Measurements from ENCODE around the gene TMEM131. TPM values are rescaled to one million over a fixed set of nuclear protein-coding genes. Genes with fewer than 3 reads are reported as not detected.

Gene TMEM131
- total and polyA plus RNA-seq, 2 experiments from 2014 or later: 9.2 to 22.7 TPM

DNA sequence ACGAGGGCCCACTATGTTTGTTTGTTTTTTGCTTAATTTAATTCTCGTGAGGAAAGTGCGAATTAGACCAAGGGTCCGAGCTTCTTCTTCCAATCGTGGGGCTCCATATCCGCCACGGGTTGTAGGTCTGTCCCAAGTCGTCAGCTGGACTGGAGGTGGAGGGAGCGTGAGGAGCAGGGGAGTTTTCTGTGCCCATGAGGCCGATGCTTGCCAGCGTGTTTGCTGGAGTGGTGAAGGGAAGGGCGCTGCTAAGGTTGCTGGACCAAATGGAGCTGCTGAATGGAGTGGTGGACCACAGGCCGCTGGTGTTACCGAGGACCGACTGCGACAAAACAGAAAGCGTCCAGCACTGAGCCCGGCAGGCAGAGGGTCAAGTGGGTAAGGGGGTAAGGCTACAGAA, 238.7 kb downstream of the TMEM131 start (continued):
- TF ChIP-seq, protein P1, sequence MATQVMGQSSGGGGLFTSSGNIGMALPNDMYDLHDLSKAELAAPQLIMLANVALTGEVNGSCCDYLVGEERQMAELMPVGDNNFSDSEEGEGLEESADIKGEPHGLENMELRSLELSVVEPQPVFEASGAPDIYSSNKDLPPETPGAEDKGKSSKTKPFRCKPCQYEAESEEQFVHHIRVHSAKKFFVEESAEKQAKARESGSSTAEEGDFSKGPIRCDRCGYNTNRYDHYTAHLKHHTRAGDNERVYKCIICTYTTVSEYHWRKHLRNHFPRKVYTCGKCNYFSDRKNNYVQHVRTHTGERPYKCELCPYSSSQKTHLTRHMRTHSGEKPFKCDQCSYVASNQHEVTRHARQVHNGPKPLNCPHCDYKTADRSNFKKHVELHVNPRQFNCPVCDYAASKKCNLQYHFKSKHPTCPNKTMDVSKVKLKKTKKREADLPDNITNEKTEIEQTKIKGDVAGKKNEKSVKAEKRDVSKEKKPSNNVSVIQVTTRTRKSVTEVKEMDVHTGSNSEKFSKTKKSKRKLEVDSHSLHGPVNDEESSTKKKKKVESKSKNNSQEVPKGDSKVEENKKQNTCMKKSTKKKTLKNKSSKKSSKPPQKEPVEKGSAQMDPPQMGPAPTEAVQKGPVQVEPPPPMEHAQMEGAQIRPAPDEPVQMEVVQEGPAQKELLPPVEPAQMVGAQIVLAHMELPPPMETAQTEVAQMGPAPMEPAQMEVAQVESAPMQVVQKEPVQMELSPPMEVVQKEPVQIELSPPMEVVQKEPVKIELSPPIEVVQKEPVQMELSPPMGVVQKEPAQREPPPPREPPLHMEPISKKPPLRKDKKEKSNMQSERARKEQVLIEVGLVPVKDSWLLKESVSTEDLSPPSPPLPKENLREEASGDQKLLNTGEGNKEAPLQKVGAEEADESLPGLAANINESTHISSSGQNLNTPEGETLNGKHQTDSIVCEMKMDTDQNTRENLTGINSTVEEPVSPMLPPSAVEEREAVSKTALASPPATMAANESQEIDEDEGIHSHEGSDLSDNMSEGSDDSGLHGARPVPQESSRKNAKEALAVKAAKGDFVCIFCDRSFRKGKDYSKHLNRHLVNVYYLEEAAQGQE (IDR thresholded peaks at IDR 0.05; ENCODE audit: unreplicated experiment): no peak
- TF ChIP-seq EZH2 (IDR thresholded peaks at IDR 0.05; ENCODE audit: low read depth, unreplicated experiment) (no peak), STAT1 (IDR thresholded peaks at IDR 0.05; ENCODE audit: unreplicated experiment) (no peak), POLR2AphosphoS5 (IDR thresholded peaks at IDR 0.05; ENCODE audit: low read depth) (no peak)

DNA sequence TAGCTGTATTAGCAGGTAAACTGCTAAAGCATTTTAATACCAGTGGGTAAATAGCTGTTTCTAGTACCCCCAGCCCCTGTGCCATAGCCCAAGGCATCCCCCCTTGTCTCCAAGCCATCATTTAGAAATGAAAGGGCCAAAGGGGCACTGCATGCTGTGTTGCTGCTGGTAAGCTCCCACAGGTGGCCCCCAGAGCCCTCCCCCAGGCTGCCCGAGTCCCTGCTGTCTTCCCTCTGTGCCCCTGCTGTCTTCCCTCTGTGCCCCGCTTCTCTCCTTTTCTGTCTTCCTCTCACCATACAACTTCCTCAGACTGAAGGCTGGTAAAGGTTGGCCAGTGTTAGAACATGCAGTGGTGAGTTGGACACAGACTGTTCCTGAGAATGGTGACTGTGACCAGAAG, 240.3 kb downstream of the TMEM131 start:
- no peaks in the 10 kb centered on the region for H4K20me1 ChIP-seq (replicated peaks; ENCODE audit: insufficient read depth)
- H3F3A ChIP-seq (replicated peaks; ENCODE audit: low read depth): no peaks in the 10 kb centered on the region
- peaks cover 7% of the 10 kb centered on the region for H3K27me3 Mint-ChIP-seq (ENCODE audit: insufficient read depth, low read depth, poor library complexity)
- peaks cover 11% of the 10 kb centered on the region; the same call in 2 of the 3 replicates for H3K36me3 Mint-ChIP-seq (ENCODE audit: low read depth)
- H3K27ac Mint-ChIP-seq: no peak overlapping the region
- no peaks in the 10 kb centered on the region for H3K79me2 ChIP-seq (replicated peaks; ENCODE audit: insufficient read depth)
- H3K27ac ChIP-seq (ENCODE audit: low read depth): no peak overlapping the region
- H3K9me3 Mint-ChIP-seq: no peaks in the 10 kb centered on the region
- H3K4me3 Mint-ChIP-seq: no peak overlapping the region
- H2AFZ ChIP-seq: no peak overlapping the region
- ATAC-seq: no peak
- no peaks in the 10 kb centered on the region for H3K36me3 ChIP-seq (ENCODE audit: insufficient read depth)
- no peaks in the 10 kb centered on the region for H3K27me3 ChIP-seq (ENCODE audit: insufficient read depth)
- no peak for DNase-seq (ENCODE audit: low spot score)
- peaks cover 16% of the 10 kb centered on the region for H3K4me1 Mint-ChIP-seq
- no peak overlapping the region for H3K4me3 ChIP-seq
- H3K4me2 ChIP-seq: no peak overlapping the region
- H3K9me2 ChIP-seq (ENCODE audit: insufficient read depth): no peaks in the 10 kb centered on the region
- H3K4me1 ChIP-seq (ENCODE audit: insufficient read depth): peaks cover 13% of the 10 kb centered on the region; the same call in 1 of the 2 replicates
- TF ChIP-seq JUNB (IDR thresholded peaks at IDR 0.05; ENCODE audit: unreplicated experiment) (no peak), ZNF331 (CRISPR knock-in tag; IDR thresholded peaks at IDR 0.05; ENCODE audit: low read depth) (no peak), ZNF114 (CRISPR knock-in tag; IDR thresholded peaks at IDR 0.05) (no peak), POLR2AphosphoS5 (IDR thresholded peaks at IDR 0.05; ENCODE audit: low read depth) (no peak), EZH2phosphoT487 (IDR thresholded peaks at IDR 0.05; ENCODE audit: unreplicated experiment) (no peak), EZH2 (IDR thresholded peaks at IDR 0.05; ENCODE audit: low read depth, unreplicated experiment) (no peak), ETS1 (IDR thresholded peaks at IDR 0.05) (no peak), NANOG (IDR thresholded peaks at IDR 0.05; ENCODE audit: borderline replicate concordance) (no peak)
- TF ChIP-seq, protein P2, sequence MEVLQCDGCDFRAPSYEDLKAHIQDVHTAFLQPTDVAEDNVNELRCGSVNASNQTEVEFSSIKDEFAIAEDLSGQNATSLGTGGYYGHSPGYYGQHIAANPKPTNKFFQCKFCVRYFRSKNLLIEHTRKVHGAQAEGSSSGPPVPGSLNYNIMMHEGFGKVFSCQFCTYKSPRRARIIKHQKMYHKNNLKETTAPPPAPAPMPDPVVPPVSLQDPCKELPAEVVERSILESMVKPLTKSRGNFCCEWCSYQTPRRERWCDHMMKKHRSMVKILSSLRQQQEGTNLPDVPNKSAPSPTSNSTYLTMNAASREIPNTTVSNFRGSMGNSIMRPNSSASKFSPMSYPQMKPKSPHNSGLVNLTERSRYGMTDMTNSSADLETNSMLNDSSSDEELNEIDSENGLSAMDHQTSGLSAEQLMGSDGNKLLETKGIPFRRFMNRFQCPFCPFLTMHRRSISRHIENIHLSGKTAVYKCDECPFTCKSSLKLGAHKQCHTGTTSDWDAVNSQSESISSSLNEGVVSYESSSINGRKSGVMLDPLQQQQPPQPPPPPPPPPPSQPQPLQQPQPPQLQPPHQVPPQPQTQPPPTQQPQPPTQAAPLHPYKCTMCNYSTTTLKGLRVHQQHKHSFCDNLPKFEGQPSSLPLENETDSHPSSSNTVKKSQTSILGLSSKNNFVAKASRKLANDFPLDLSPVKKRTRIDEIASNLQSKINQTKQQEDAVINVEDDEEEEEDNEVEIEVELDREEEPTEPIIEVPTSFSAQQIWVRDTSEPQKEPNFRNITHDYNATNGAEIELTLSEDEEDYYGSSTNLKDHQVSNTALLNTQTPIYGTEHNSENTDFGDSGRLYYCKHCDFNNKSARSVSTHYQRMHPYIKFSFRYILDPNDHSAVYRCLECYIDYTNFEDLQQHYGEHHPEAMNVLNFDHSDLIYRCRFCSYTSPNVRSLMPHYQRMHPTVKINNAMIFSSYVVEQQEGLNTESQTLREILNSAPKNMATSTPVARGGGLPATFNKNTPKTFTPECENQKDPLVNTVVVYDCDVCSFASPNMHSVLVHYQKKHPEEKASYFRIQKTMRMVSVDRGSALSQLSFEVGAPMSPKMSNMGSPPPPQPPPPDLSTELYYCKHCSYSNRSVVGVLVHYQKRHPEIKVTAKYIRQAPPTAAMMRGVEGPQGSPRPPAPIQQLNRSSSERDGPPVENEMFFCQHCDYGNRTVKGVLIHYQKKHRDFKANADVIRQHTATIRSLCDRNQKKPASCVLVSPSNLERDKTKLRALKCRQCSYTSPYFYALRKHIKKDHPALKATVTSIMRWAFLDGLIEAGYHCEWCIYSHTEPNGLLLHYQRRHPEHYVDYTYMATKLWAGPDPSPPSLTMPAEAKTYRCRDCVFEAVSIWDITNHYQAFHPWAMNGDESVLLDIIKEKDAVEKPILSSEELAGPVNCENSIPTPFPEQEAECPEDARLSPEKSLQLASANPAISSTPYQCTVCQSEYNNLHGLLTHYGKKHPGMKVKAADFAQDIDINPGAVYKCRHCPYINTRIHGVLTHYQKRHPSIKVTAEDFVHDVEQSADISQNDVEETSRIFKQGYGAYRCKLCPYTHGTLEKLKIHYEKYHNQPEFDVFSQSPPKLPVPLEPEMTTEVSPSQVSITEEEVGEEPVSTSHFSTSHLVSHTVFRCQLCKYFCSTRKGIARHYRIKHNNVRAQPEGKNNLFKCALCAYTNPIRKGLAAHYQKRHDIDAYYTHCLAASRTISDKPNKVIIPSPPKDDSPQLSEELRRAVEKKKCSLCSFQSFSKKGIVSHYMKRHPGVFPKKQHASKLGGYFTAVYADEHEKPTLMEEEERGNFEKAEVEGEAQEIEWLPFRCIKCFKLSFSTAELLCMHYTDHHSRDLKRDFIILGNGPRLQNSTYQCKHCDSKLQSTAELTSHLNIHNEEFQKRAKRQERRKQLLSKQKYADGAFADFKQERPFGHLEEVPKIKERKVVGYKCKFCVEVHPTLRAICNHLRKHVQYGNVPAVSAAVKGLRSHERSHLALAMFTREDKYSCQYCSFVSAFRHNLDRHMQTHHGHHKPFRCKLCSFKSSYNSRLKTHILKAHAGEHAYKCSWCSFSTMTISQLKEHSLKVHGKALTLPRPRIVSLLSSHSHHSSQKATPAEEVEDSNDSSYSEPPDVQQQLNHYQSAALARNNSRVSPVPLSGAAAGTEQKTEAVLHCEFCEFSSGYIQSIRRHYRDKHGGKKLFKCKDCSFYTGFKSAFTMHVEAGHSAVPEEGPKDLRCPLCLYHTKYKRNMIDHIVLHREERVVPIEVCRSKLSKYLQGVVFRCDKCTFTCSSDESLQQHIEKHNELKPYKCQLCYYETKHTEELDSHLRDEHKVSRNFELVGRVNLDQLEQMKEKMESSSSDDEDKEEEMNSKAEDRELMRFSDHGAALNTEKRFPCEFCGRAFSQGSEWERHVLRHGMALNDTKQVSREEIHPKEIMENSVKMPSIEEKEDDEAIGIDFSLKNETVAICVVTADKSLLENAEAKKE (CRISPR knock-in tag; IDR thresholded peaks at IDR 0.05): no peak
- TF ChIP-seq, protein P3, sequence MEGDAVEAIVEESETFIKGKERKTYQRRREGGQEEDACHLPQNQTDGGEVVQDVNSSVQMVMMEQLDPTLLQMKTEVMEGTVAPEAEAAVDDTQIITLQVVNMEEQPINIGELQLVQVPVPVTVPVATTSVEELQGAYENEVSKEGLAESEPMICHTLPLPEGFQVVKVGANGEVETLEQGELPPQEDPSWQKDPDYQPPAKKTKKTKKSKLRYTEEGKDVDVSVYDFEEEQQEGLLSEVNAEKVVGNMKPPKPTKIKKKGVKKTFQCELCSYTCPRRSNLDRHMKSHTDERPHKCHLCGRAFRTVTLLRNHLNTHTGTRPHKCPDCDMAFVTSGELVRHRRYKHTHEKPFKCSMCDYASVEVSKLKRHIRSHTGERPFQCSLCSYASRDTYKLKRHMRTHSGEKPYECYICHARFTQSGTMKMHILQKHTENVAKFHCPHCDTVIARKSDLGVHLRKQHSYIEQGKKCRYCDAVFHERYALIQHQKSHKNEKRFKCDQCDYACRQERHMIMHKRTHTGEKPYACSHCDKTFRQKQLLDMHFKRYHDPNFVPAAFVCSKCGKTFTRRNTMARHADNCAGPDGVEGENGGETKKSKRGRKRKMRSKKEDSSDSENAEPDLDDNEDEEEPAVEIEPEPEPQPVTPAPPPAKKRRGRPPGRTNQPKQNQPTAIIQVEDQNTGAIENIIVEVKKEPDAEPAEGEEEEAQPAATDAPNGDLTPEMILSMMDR (conservative IDR thresholded peaks at IDR 0.05; ENCODE audit: low read depth in 2 of 2): no peak
